HG03039 (cell line): ENCODE measurements around the gene HPCAL1.

Source experiments
- ATAC-seq: cut with Tn5 transposase; IDR thresholded peaks from one replicate; pipeline ENCODE4 v1.9.1; 2021; ENCODE audit warnings: mild to moderate bottlenecking, moderate library complexity; ENCODE audit not compliant: unreplicated experiment

HPCAL1 gene

GRCh38 chr2:10332402-10333246, 29.9 kb downstream of the HPCAL1 start:
- ATAC-seq = no peak

GRCh38 chr2:10333247-10333613, 30.5 kb downstream of the HPCAL1 start:
- ATAC-seq = no peak

GRCh38 chr2:10333966-10334365, 31.3 kb downstream of the HPCAL1 start:
- no peak for ATAC-seq

GRCh38 chr2:10335046-10335840, 32.5 kb downstream of the HPCAL1 start:
- no peak for ATAC-seq

GRCh38 chr2:10336283-10336682, 33.6 kb downstream of the HPCAL1 start:
- ATAC-seq = no peak

GRCh38 chr2:10337449-10338269, 35.0 kb downstream of the HPCAL1 start:
- ATAC-seq = no peak

GRCh38 chr2:10338270-10339188, 35.8 kb downstream of the HPCAL1 start:
- ATAC-seq = no peak

- ATAC-seq = no peak
These were observed 37.2 kb downstream of the HPCAL1 start for GRCh38 chr2:10339647-10340592.

- ATAC-seq = no peak
These were observed 37.9 kb downstream of the HPCAL1 start for GRCh38 chr2:10340593-10340975.

GRCh38 chr2:10341193-10341592, 38.5 kb downstream of the HPCAL1 start:
- no peak for ATAC-seq

- ATAC-seq = no peak
These were observed 39.7 kb downstream of the HPCAL1 start for GRCh38 chr2:10342245-10342951.

GRCh38 chr2:10343191-10343590, 40.5 kb downstream of the HPCAL1 start:
- ATAC-seq = no peak

GRCh38 chr2:10343658-10344057, 41.0 kb downstream of the HPCAL1 start:
- no peak for ATAC-seq

- no peak for ATAC-seq
These were observed 41.7 kb downstream of the HPCAL1 start for GRCh38 chr2:10344105-10345066.

- ATAC-seq = no peak
These were observed 42.4 kb downstream of the HPCAL1 start for GRCh38 chr2:10345126-10345525.

GRCh38 chr2:10345813-10346212, 43.1 kb downstream of the HPCAL1 start:
- ATAC-seq = no peak

GRCh38 chr2:10346929-10347561, 44.3 kb downstream of the HPCAL1 start:
- no peak for ATAC-seq
